DND-41 (cell line): ENCODE data around the gene UBE2Q2.

ENCODE experiments used
- EZH2 ChIP-seq: IDR thresholded peaks from 3 replicates; pipeline ENCODE4 v1.6.1; 2012; ENCODE audit warnings: borderline replicate concordance, low read depth, mild to moderate bottlenecking, moderate library complexity, low read length, inconsistent platforms; ENCODE audit not compliant: severe bottlenecking
- TF ChIP-seq, protein P1 (sequence below): IDR thresholded peaks from 2 replicates; pipeline ENCODE4 v1.5.1; 2012; ENCODE audit warnings: borderline replicate concordance, low read length, moderate library complexity, mild to moderate bottlenecking; ENCODE audit not compliant: poor library complexity, severe bottlenecking; ENCODE audit errors: extremely low read depth

DNA sequence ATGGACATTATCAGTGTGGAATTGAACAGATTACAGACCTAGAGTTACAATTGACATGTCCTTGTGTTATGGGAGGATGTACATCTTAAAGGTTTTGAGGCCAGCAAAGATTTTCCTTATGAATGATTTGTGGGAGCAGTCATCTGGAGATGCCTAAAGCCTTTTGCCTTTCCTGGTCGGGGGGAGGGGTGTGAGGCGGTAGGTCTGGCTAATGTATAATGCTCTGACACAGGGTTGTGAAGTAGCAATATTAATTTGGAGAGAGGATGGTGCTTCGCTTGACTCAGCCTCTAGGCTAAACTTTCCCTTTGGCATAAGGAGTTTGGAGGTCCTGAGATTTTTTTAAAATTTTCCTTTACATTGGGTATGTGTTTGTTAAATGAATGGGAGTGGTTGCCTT lies 83.7 kb downstream of the UBE2Q2 start:
- TF ChIP-seq, protein P1, sequence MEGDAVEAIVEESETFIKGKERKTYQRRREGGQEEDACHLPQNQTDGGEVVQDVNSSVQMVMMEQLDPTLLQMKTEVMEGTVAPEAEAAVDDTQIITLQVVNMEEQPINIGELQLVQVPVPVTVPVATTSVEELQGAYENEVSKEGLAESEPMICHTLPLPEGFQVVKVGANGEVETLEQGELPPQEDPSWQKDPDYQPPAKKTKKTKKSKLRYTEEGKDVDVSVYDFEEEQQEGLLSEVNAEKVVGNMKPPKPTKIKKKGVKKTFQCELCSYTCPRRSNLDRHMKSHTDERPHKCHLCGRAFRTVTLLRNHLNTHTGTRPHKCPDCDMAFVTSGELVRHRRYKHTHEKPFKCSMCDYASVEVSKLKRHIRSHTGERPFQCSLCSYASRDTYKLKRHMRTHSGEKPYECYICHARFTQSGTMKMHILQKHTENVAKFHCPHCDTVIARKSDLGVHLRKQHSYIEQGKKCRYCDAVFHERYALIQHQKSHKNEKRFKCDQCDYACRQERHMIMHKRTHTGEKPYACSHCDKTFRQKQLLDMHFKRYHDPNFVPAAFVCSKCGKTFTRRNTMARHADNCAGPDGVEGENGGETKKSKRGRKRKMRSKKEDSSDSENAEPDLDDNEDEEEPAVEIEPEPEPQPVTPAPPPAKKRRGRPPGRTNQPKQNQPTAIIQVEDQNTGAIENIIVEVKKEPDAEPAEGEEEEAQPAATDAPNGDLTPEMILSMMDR: no peak
- no peak for TF ChIP-seq EZH2
